Endodermal cell (in vitro differentiated cells): ENCODE data around the gene PCDHGA8. TPM values are rescaled to one million over a fixed set of nuclear protein-coding genes. Genes with fewer than 3 reads are reported as not detected.

Source experiments
- DNase-seq: peaks from one replicate; pipeline ENCODE4 v3.0.0-alpha.2; 2017
- H3K27ac ChIP-seq: 2 replicates; pipeline ENCODE4 v1.5.1; 2013; ENCODE audit warnings: mild to moderate bottlenecking, low read depth, low read length, moderate library complexity
- H3K27me3 ChIP-seq: 2 replicates; pipeline ENCODE4 v1.6.1; 2013; ENCODE audit warnings: mild to moderate bottlenecking, low read length, moderate library complexity; ENCODE audit not compliant: insufficient read depth, control insufficient read depth, poor library complexity, severe bottlenecking
- H3K36me3 ChIP-seq: 2 replicates; pipeline ENCODE4 v1.7.0; 2013; ENCODE audit warnings: mild to moderate bottlenecking, low read length, moderate library complexity; ENCODE audit not compliant: control insufficient read depth, insufficient read depth
- H3K4me1 ChIP-seq: one replicate; pipeline ENCODE4 v1.7.0; 2013; ENCODE audit warnings: low read length; ENCODE audit not compliant: control insufficient read depth, insufficient read depth
- H3K4me3 ChIP-seq: 2 replicates; pipeline ENCODE4 v1.5.1; 2013; ENCODE audit warnings: mild to moderate bottlenecking, low read length, moderate library complexity
- H3K9ac ChIP-seq: 2 replicates; pipeline ENCODE4 v1.6.1; 2013; ENCODE audit warnings: mild to moderate bottlenecking, low read length, moderate library complexity; ENCODE audit not compliant: poor library complexity, severe bottlenecking; ENCODE audit errors: extremely low read depth
- H3K9me3 ChIP-seq: 2 replicates; pipeline ENCODE4 v1.6.1; 2013; ENCODE audit warnings: mild to moderate bottlenecking, low read length, moderate library complexity; ENCODE audit not compliant: control insufficient read depth
- H3K27ac Mint-ChIP-seq: 2 replicates; pipeline ENCODE4 v1.8.0; 2020; ENCODE audit warnings: mixed read lengths
- H3K27me3 Mint-ChIP-seq: 2 replicates; pipeline ENCODE4 v1.8.0; 2021; ENCODE audit warnings: mild to moderate bottlenecking, mixed read lengths; ENCODE audit not compliant: insufficient read depth
- H3K36me3 Mint-ChIP-seq: 2 replicates; pipeline ENCODE4 v1.8.0; 2020; ENCODE audit warnings: low read depth, mixed read lengths
- H3K4me1 Mint-ChIP-seq: 2 replicates; pipeline ENCODE4 v1.8.0; 2020; ENCODE audit warnings: mixed read lengths
- H3K4me3 Mint-ChIP-seq: 2 replicates; pipeline ENCODE4 v1.8.0; 2020; ENCODE audit warnings: mild to moderate bottlenecking, moderate library complexity, mixed read lengths
- H3K9me3 Mint-ChIP-seq: 2 replicates; pipeline ENCODE4 v1.8.0; 2020; ENCODE audit warnings: mild to moderate bottlenecking, mixed read lengths
- CTCF ChIP-seq: fragments of 200-600 bp; sonication (generic); conservative IDR thresholded peaks from 2 replicates; pipeline ENCODE4 v1.5.0; 2021; ENCODE audit warnings: antibody characterized with exemption, mild to moderate bottlenecking
- WGBS, 2 experiments: methylation state at CpG; one replicate each; pipeline versions ENCODE4 v1.1.5 to v1.1.7; 2013; ENCODE audit warnings: missing lambda C conversion rate in 2 of 2, mixed read lengths in 1 of 2; ENCODE audit not compliant: insufficient coverage in 1 of 2, insufficient read length in 1 of 2; 5-methylcytosine and 5-hydroxymethylcytosine counted together
- total RNA-seq, 2 donors: library from RNA; stranded (reverse); fragmentation: NEBNext Ultra II Directional in 1 of 2; extraction: Animal tissue kit (Norgen Biotek cat#: 25700) in 1 of 2; gene quantifications; 2 replicates in 1 of 2; 3 replicates in 1 of 2; pipeline ENCODE4 v1.2.1, GENCODE V29; 2021

Gene PCDHGA8
- total RNA-seq, 2 donors from 2014 or later, result 1.1 to 3.0 TPM

DNA sequence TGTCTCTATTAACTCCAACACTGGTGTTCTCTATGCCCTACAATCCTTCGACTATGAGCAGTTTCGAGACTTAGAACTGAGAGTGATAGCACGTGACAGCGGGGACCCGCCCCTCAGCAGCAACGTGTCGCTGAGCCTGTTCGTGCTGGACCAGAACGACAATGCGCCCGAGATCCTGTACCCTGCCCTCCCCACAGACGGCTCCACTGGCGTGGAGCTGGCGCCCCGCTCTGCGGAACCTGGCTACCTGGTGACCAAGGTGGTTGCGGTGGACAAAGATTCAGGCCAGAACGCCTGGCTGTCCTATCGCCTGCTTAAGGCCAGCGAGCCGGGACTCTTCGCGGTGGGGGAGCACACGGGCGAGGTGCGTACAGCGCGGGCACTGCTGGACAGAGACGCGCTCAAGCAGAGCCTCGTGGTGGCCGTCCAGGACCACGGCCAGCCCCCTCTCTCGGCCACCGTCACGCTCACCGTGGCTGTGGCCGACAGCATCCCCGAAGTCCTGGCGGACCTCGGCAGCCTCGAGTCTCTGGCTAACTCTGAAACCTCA, 30.4 kb downstream of the PCDHGA8 start:
- no peak for DNase-seq
- Histone ChIP-seq H3K4me1 (no peaks in the 10 kb centered on the region), H3K27ac (no peak overlapping the region), H3K9ac (no peak overlapping the region), H3K9me3 (peaks cover 85% of the 10 kb centered on the region), H3K36me3 (no peaks in the 10 kb centered on the region), H3K27me3 (no peaks in the 10 kb centered on the region), H3K4me3 (no peak overlapping the region)
- H3K9me3 Mint-ChIP-seq, result peaks cover 67% of the 10 kb centered on the region
- H3K27me3 Mint-ChIP-seq, result peaks cover 36% of the 10 kb centered on the region
- WGBS, 2 experiments, result 96% methylated on average over 27 to 42 of the region's 42 CpGs
- no peak overlapping the region for H3K27ac Mint-ChIP-seq
- no peaks in the 10 kb centered on the region for H3K4me1 Mint-ChIP-seq
- H3K36me3 Mint-ChIP-seq, result peaks cover 66% of the 10 kb centered on the region
- TF ChIP-seq CTCF, result no peak
- no peak overlapping the region for H3K4me3 Mint-ChIP-seq

GRCh38 chr5:141427783-141428426, 35.5 kb downstream of the PCDHGA8 start:
- no peak for TF ChIP-seq CTCF
- peaks cover 70% of the 10 kb centered on the region for H3K36me3 Mint-ChIP-seq

GRCh38 chr5:141430332-141431113, 38.1 kb downstream of the PCDHGA8 start, which contains the start of gene PCDHGA12:
TSS of gene PCDHGA12 (plus strand) at chr5:141430507. CDS start at chr5:141430760, 253 bp downstream.
- Mint-ChIP-seq H3K27me3 (no peaks in the 10 kb centered on the region), H3K27ac (no peak within 1 kb of the TSS), H3K36me3 (peaks cover 66% of the 10 kb centered on the region), H3K9me3 (peaks cover 72% of the 10 kb centered on the region), H3K4me1 (no peaks in the 10 kb centered on the region), H3K4me3 (no peak within 1 kb of the TSS)
- no peak for TF ChIP-seq CTCF
- no peak within 1 kb of the TSS for H3K27ac ChIP-seq
- H3K4me1 ChIP-seq, result no peaks in the 10 kb centered on the region
- no peaks in the 10 kb centered on the region for H3K36me3 ChIP-seq
- no peak within 1 kb of the TSS for H3K9ac ChIP-seq
- no peak for DNase-seq
- 94 to 97% methylated on average over 25 to 33 of the region's 33 CpGs for WGBS, 2 experiments
- peaks cover 77% of the 10 kb centered on the region for H3K9me3 ChIP-seq
- H3K27me3 ChIP-seq, result no peaks in the 10 kb centered on the region
- no peak within 1 kb of the TSS for H3K4me3 ChIP-seq

More at GRCh38 chr5:141427783-141428426, 35.5 kb downstream of the PCDHGA8 start:
- Histone ChIP-seq H3K27me3 (no peaks in the 10 kb centered on the region), H3K4me3 (no peak overlapping the region), H3K9me3 (peaks cover 75% of the 10 kb centered on the region), H3K27ac (no peak overlapping the region), H3K9ac (no peak overlapping the region), H3K4me1 (no peaks in the 10 kb centered on the region), H3K36me3 (no peaks in the 10 kb centered on the region)
- Mint-ChIP-seq H3K4me1 (no peaks in the 10 kb centered on the region), H3K27ac (no peak overlapping the region), H3K9me3 (peaks cover 66% of the 10 kb centered on the region), H3K4me3 (no peak overlapping the region), H3K27me3 (no peaks in the 10 kb centered on the region)
- no peak for DNase-seq
- WGBS, 2 experiments, result 95 to 96% methylated on average over 44 to 53 of the region's 53 CpGs
